Activated T-cell treated with anti-CD3 and anti-CD28 coated beads, Interleukin-2, amount 50 U/mL, for 72 hours (primary cell): ENCODE results near the gene RIGI. TPM values are rescaled to one million over a fixed set of nuclear protein-coding genes. Genes with fewer than 3 reads are reported as not detected.

Experiments
- ATAC-seq, 2 donors: fragments of 150-1000 bp; cut with Tn5 transposase; replicated peaks in 1 of 2; 2 replicates each; pipeline ENCODE4 v1.10.0; 2021; ENCODE audit warnings: moderate library complexity in 2 of 2, mild to moderate bottlenecking in 1 of 2
- DNase-seq, 2 donors: peaks; one replicate each; pipeline ENCODE4 v3.0.0; 2021 to 2022; ENCODE audit warnings: mixed read lengths in 1 of 2
- H3K27ac Mint-ChIP-seq: one replicate; pipeline ENCODE4 v1.8.0; 2022; ENCODE audit warnings: mild to moderate bottlenecking, moderate library complexity, mixed read lengths
- H3K27me3 Mint-ChIP-seq: one replicate; pipeline ENCODE4 v1.8.0; 2022; ENCODE audit warnings: low read depth, mixed read lengths
- H3K36me3 Mint-ChIP-seq, 2 donors: one replicate each; pipeline ENCODE4 v1.8.0; 2022; ENCODE audit warnings: mixed read lengths in 2 of 2, mild to moderate bottlenecking in 1 of 2; ENCODE audit not compliant: insufficient read depth in 2 of 2
- H3K4me1 Mint-ChIP-seq: one replicate; pipeline ENCODE4 v1.8.0; 2022; ENCODE audit warnings: low read depth, mixed read lengths
- H3K4me3 Mint-ChIP-seq, 2 donors: one replicate each; pipeline ENCODE4 v1.8.0; 2022; ENCODE audit warnings: mild to moderate bottlenecking in 2 of 2, mixed read lengths in 2 of 2, moderate library complexity in 2 of 2
- H3K9me3 Mint-ChIP-seq, 2 donors: one replicate each; pipeline ENCODE4 v1.8.0; 2022; ENCODE audit warnings: mixed read lengths in 2 of 2
- total RNA-seq, 2 donors: library from RNA; stranded (reverse); gene quantifications; one replicate each; pipeline ENCODE4 v1.2.3, GENCODE V29; 2022

Gene RIGI
- total RNA-seq, 2 donors from 2014 or later: 7.9 to 8.6 TPM

DNA sequence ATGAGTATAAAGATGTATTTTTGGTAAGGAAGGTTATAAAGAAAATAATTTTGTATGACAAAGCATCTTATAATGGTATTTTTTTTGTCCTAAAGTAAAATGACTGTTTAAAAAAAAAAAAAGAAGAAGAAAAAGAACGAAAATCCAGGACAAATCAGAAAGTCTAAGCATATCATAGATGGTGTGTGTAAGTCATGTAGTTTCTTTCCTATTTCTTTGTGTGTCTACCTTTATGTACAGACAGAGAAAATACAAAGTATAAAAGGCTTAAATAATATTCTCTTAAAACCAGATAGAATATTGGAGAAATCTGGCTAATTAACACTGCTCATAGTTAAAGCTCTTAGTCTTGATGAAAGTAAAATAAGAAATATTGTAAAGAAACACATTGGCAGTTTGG lies 7.7 kb downstream of the RIGI start:
- Mint-ChIP-seq H3K4me3 (no peak overlapping the region), H3K27ac (no peak overlapping the region), H3K27me3 (no peaks in the 10 kb centered on the region), H3K4me1 (peaks cover 19% of the 10 kb centered on the region), H3K36me3 (peaks cover 4 to 18% of the 10 kb centered on the region in 2 donors), H3K9me3 (peaks cover 2% of the 10 kb centered on the region in 2 donors)
- ATAC-seq: no peak
- DNase-seq: no peak

DNA sequence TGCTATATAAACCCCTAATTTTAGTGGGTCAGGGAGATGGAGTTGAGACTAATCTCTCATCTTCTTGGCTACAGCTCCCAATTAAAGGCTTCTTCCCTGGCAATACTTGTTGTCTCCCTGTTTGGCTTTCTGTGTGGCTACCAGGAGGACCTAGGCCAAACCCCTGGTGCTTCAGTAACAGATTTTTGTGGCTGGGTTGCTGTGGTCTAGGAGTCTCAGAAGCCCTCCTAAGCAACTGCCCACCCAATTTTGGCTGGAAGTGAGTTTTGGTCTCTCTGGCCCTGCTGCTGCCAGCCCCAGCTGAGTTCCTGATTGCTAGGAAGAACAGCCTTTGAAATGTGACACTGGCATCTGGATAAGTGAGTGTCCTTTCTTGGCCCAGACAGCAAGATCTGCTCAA lies 9.8 kb downstream of the RIGI start:
- Mint-ChIP-seq H3K4me3 (no peak overlapping the region), H3K36me3 (peaks cover 2 to 13% of the 10 kb centered on the region in 2 donors), H3K4me1 (peaks cover 21% of the 10 kb centered on the region), H3K9me3 (peaks cover 0 to 4% of the 10 kb centered on the region in 2 donors), H3K27me3 (no peaks in the 10 kb centered on the region), H3K27ac (no peak overlapping the region)
- DNase-seq (no peak), ATAC-seq (no peak)

DNA sequence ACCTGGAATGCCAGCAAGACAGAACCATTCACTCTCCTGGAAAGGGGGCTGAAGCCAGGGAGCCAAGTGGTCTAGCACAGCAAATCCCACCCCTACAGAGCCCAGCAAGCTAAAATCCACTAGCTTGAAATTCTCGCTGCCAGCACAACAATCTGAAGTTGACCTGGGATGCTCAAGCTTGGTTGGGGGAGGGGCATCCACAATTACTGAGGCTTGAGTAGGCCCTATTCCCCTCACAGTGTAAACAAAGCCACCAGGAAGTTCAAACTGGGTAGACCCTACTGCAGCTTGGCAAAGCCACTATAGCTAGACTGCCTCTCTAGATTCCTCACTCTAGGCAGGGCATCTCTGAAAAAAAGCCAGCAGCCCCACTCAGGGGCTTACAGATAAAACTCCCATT lies 17.3 kb downstream of the RIGI start:
- ATAC-seq (no peak), DNase-seq (no peak)
- Mint-ChIP-seq H3K27ac (no peak overlapping the region), H3K4me3 (no peak overlapping the region), H3K9me3 (peaks cover 0 to 2% of the 10 kb centered on the region in 2 donors), H3K27me3 (no peaks in the 10 kb centered on the region), H3K4me1 (peaks cover 17% of the 10 kb centered on the region), H3K36me3 (peaks cover under 1 to 2% of the 10 kb centered on the region in 2 donors)

DNA sequence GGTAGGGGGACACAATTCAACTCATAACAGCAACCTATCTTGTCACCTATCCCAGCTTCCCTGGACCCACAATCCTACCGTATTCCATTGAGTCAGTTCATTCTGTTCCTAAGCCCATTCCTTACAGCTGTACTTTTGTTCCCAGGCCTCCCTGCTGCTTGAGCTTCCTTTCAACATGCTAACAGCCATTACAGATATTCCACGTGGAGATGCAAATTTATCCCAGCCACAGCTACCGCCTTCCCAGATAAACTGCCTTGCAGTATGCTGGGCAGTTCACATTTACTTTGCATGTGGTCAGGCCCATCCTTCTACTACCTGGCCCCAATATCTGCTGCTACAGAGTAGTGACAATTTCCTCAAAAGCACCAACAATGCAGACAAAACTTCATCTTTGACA lies 23.0 kb downstream of the RIGI start:
- Mint-ChIP-seq H3K4me3 (no peak overlapping the region), H3K4me1 (no peaks in the 10 kb centered on the region), H3K27ac (peak overlapping the region; percentile 24), H3K27me3 (no peaks in the 10 kb centered on the region), H3K9me3 (no peaks in the 10 kb centered on the region), H3K36me3 (peaks cover 0 to 10% of the 10 kb centered on the region in 2 donors)
- DNase-seq (no peak), ATAC-seq (no peak)

DNA sequence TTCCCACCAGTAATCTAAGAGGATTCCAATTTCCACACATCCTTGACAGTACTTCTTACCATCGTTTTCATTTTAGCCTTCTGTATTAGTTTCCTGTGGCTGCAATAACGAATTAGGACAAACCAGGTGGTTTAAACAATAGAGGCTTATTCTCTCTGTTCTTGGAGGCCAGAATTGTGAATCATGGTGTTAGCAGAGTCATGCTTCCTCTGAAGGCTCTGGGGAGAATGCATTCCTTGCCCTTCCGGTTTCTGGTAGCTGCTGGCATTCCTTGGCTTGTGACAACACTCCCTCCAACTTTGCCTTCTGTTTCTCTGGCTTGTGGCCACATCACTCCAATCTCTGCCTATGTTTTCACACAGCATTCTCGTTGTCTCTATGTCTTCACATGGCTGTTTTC lies 23.5 kb downstream of the RIGI start:
- Mint-ChIP-seq H3K27me3 (no peaks in the 10 kb centered on the region), H3K4me3 (no peak overlapping the region), H3K9me3 (no peaks in the 10 kb centered on the region), H3K36me3 (peaks cover 0 to 10% of the 10 kb centered on the region in 2 donors), H3K27ac (no peak overlapping the region), H3K4me1 (no peaks in the 10 kb centered on the region)
- DNase-seq: no peak
- no peak for ATAC-seq

DNA sequence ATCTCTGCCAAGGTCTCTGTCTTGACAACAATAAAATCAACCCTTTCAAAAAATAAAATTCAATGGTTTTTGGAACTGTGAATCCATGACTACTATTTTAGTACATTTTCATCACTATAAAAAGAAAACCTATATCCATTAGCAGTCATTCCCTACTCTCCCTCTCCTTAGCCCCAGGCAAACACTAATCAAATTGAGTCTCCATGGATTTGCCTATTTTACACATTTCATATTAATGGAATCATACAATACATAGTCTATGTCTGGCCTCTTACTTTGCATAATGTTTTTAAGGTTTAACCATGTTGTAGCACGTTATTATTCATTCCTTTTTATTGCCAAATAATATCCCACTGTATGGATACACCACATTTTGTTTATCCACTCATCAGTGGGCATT lies 24.1 kb downstream of the RIGI start:
- H3K4me1 Mint-ChIP-seq: no peaks in the 10 kb centered on the region
- no peak overlapping the region for H3K27ac Mint-ChIP-seq
- no peaks in the 10 kb centered on the region for H3K9me3 Mint-ChIP-seq
- no peaks in the 10 kb centered on the region for H3K27me3 Mint-ChIP-seq
- DNase-seq (no peak), ATAC-seq (no peak)
- no peak overlapping the region for H3K4me3 Mint-ChIP-seq
- peaks cover 0 to 10% of the 10 kb centered on the region in 2 donors for H3K36me3 Mint-ChIP-seq

DNA sequence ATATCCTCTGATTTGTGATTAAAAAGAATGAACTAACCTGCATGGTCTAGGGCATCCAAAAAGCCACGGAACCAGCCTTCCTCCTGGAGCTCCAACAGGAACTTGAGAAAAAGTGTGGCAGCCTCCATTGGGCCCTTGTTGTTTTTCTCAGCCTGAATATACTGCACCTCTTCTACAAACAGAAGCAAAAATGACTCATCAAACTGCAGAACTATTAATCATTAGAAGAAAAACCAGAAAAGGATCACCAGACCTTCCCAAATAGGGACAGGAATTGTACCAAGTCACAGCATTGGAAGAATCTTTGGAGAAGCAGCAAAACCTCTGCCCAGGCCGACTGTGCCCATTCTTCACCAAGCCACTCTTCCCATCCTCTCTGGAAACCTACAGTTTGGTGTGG lies 25.2 kb downstream of the RIGI start:
- H3K4me3 Mint-ChIP-seq: no peak overlapping the region
- peaks cover 0 to 11% of the 10 kb centered on the region in 2 donors for H3K36me3 Mint-ChIP-seq
- H3K4me1 Mint-ChIP-seq: no peaks in the 10 kb centered on the region
- DNase-seq: no peak
- H3K9me3 Mint-ChIP-seq: no peaks in the 10 kb centered on the region
- no peaks in the 10 kb centered on the region for H3K27me3 Mint-ChIP-seq
- no peak overlapping the region for H3K27ac Mint-ChIP-seq
- ATAC-seq: no peak

DNA sequence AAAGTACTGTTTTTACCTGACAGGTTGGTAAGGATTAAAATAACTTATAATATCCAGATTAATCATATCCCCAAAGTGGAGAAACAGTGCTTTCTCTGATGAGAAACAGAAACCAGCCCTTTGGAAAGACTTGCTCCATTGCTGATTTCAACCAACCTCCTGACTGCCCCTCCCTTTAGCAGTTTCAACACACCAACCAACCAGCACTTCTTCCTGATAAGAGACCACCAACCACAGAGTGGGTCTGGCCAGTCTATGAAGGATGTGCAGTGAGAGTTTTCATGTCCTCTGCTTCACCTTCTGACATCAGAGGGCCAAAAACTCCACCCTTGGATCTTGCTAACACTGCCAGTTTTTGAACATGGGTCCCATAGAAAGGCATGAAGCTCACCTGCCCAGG lies 28.1 kb downstream of the RIGI start:
- ATAC-seq (no peak), DNase-seq (no peak)
- H3K36me3 Mint-ChIP-seq: peaks cover 0 to 11% of the 10 kb centered on the region in 2 donors
- no peaks in the 10 kb centered on the region for H3K9me3 Mint-ChIP-seq
- H3K4me1 Mint-ChIP-seq: no peaks in the 10 kb centered on the region
- H3K27ac Mint-ChIP-seq: no peak overlapping the region
- H3K27me3 Mint-ChIP-seq: no peaks in the 10 kb centered on the region
- no peak overlapping the region for H3K4me3 Mint-ChIP-seq

DNA sequence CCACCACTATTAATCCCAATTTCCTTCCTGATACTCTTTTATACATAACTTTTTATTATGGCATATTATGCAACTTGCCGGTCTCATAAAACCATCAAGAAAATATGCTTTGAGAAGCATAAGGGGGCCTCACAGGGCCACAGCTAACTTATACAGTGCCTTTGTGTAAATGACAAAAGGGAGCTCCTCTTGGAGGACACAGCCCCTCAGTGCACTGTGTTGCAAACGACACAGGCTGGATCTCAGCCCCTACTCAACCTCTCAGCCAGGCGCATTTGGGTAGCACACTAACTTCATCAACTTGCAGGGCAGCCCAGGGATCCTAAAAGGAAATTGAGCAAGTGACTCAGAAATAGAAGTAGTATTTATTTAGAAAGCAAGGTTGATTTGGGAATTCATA lies 35.4 kb downstream of the RIGI start:
- Mint-ChIP-seq H3K9me3 (no peaks in the 10 kb centered on the region), H3K4me3 (no peak overlapping the region), H3K27ac (no peak overlapping the region), H3K27me3 (no peaks in the 10 kb centered on the region), H3K4me1 (no peaks in the 10 kb centered on the region), H3K36me3 (no peaks in the 10 kb centered on the region)
- no peak for ATAC-seq
- no peak for DNase-seq

DNA sequence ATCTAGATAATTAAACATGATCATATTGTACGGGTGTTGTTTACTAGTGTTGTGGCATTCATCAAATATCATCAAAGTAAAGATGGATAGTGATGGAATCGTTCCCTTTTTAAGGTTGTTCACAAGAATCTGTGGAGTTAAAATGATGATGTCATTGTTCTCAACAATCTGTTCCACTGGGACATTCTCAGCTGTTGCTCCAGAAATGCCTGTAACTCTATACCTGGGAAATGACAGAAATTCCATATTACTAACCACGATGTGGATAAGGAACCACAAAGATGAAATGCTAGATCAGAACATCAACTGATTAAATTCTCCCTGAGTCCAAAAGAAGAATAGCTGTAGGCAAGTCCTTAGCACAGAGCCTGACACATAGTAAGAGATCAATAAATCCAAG lies 38.0 kb downstream of the RIGI start:
- Mint-ChIP-seq H3K27me3 (no peaks in the 10 kb centered on the region), H3K27ac (no peak overlapping the region), H3K9me3 (no peaks in the 10 kb centered on the region), H3K4me3 (no peak overlapping the region), H3K4me1 (no peaks in the 10 kb centered on the region), H3K36me3 (peaks cover 2% of the 10 kb centered on the region in 2 donors)
- DNase-seq (no peak), ATAC-seq (no peak)

DNA sequence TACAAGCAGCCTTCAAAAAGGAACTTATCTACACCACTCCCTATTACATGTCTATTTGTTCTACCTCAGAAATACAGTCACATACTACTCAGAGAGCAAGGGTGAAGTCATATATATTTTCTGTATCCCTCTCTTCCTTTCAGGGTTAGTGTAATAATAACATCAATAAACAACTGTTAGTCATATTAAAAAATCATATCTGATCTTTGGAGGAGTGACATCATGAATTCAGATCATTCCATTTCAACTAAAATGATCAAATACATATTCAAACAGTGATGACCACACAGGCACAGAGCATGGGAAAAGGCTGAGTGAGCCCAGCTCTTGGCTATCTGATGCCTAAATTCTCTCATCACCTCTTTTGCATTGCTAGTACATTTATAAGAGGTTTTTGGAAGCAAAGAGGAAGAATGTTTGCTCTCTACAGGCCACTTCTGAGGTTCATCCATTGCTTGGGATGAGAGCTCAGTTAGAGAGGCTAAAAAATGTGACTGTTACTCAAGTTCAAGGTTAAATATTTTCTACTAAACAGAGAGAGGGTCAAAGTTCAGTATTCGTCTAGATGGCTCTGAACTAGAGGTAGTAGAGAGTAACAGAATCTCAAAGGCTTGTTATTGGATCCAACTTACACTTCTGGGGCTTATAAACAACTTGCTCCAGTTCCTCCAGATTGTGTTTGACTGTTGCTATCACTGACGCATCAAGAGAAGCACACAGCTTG lies 39.0 kb downstream of the RIGI start:
- H3K9me3 Mint-ChIP-seq: no peaks in the 10 kb centered on the region
- H3K4me1 Mint-ChIP-seq: no peaks in the 10 kb centered on the region
- ATAC-seq: no peak
- peak overlapping the region; percentile 26 for H3K27ac Mint-ChIP-seq
- no peaks in the 10 kb centered on the region for H3K27me3 Mint-ChIP-seq
- peaks cover 2% of the 10 kb centered on the region in 2 donors for H3K36me3 Mint-ChIP-seq
- DNase-seq: no peak
- H3K4me3 Mint-ChIP-seq: no peak overlapping the region

DNA sequence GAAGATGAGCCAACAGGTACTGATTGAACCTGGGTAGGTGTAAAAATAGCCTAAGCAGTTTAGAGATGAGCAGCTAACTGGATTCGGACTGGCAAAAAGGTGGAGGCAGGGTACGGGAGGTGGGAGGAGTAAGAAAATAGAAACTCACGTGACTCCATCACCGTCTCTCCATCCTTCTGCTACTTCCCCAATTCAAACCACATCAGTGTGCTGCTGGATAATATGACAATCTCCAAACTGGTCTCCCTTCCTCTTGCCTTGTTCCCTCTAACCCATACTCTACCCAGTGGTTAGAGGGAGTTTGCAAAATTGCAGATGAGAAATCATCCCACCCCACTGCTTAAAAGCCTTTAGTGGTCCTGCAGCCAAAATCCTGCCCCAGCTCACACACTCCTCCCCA lies 42.7 kb downstream of the RIGI start:
- ATAC-seq: no peak
- no peaks in the 10 kb centered on the region for H3K27me3 Mint-ChIP-seq

More for the DNA sequence above, 42.7 kb downstream of the RIGI start:
- Mint-ChIP-seq H3K27ac (no peak overlapping the region), H3K36me3 (peaks cover 2 to 9% of the 10 kb centered on the region in 2 donors), H3K4me3 (no peak overlapping the region), H3K9me3 (no peaks in the 10 kb centered on the region), H3K4me1 (no peaks in the 10 kb centered on the region)
- no peak for DNase-seq
